ENCODE results near the gene RAB14. TPM values are rescaled to one million over a fixed set of nuclear protein-coding genes. Genes with fewer than 3 reads are reported as not detected.

Gene RAB14
- 27.4 and 29.9 TPM in 2 replicates for total RNA-seq (2012; rRNA removed)

DNA sequence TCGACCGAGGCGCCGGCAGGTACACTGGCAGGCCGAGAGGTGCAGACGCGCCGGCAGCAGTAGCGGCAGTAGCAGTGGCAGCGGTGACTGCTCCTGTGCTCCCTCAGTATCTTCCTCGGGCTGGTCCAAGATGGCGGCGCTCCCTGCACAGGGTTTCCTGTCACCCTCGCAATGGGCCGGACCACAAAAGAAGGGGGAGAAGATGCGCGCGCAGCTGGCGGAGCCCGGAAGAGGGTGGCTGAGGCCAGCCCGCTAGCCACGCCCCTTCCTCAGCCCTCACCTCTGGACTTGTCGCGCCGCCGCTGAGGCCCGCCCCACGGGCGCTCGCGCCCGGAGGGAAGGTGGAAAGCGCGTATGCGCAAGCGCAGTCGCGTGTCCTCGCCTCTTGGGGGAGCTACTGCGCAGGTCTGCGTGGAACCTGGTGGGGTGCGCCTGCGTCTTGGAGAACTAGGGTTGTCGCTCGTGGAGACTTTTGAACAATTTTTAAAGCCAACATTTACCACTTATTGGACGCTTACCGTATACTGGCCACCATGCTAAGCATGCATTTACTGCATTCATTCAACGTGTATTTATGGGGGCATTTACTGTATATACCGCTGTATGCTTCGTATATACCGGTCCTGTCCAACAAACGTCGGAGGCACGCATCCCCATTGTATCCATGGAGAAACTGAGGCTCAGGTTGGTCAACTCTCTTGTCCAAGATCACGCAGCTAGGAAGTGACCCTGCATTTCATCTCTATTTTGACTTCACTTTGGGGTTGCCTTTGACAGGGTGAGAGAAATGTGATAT lies at the start of gene RAB14:
Gene RAB14, minus strand, starts transcription at position 132 of the 796 bp plus-strand sequence. CDS start 8,457 bp downstream, outside the sequence.
- H3K4me3 ChIP-seq (ENCODE audit: low read length): peak within 1 kb of the TSS; percentile 75
- H3K9ac ChIP-seq (ENCODE audit: low read depth, low read length): peak within 1 kb of the TSS; percentile 92
- H3K4me1 ChIP-seq (ENCODE audit: control insufficient read depth, insufficient read depth, low read length): peaks cover 36% of the 10 kb centered on the region
- H3K4me2 ChIP-seq (ENCODE audit: low read length): peak within 1 kb of the TSS; percentile 93
- H3K27me3 ChIP-seq (ENCODE audit: control insufficient read depth, insufficient read depth, low read length): no peaks in the 10 kb centered on the region
- H3K9me3 ChIP-seq (replicated peaks; ENCODE audit: low read length): no peaks in the 10 kb centered on the region
- H3K36me3 ChIP-seq (ENCODE audit: insufficient read depth, low read length): no peaks in the 10 kb centered on the region

DNA sequence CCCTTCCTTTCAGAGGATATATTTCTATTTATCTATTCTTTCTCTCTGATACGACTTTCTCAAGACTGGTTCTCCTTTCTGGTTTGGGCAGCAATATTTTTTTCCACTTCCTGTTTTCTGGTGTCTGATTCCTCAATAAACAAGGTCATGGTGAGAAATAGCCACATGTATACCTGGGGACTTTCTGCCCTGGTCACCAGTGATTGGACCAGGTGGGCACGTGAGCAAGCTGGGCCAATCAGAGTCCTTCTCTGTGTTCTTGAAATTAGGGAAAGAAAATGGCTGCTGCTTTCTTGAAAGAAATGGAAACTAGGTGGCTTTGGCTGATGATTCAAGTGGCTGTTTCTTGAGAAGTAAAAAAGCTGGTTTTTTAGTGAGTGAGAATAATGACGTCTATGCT lies 47.9 kb upstream of the RAB14 start:
- no peak overlapping the region for H3K4me3 ChIP-seq (ENCODE audit: low read length)
- H3K4me1 ChIP-seq (ENCODE audit: control insufficient read depth, insufficient read depth, low read length): peaks cover 15% of the 10 kb centered on the region
- no peaks in the 10 kb centered on the region for H3K27me3 ChIP-seq (ENCODE audit: control insufficient read depth, insufficient read depth, low read length)
- H3K9me3 ChIP-seq (replicated peaks; ENCODE audit: low read length): no peaks in the 10 kb centered on the region
- H3K9ac ChIP-seq (ENCODE audit: low read depth, low read length): no peak overlapping the region
- no peaks in the 10 kb centered on the region for H3K36me3 ChIP-seq (ENCODE audit: insufficient read depth, low read length)
- no peak overlapping the region for H3K4me2 ChIP-seq (ENCODE audit: low read length)

DNA sequence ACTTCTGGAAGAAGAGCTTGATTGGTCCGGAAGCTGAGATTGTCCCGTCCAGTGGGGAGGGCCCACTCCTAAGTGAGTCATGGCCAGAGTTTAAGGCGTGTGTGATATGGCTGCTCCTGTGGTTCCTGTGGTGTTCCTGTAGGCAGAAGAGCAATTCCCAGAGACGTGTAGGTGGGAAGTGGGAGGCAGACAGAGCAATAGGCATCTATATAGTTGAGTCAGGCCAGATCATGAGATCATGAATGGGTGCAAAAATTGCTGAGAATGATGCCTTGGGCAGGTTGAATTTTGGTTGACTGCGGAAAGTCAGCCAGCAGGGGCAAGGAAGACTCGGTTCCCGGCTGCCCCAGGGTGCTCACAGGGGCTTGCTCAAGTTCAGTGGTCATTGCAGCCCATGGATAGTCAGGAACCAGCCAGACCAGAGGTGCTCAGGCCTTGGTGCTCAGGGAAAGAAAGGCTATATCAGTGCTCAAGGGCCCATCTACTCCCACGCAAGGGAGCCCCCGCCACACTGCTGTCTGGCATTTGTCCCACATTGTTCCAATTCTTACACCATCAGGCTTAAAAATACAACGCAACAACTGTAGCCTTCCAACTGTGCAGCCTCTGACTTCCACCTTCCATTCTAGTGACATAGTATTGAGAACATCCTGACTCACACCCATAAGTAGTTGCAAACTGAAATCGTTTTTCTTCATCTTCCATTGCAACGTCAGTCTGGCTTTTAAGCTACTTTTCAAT lies 45.3 kb upstream of the RAB14 start:
- H3K9ac ChIP-seq (ENCODE audit: low read depth, low read length): peak overlapping the region; percentile 48
- peak overlapping the region; percentile 18 for H3K4me3 ChIP-seq (ENCODE audit: low read length)
- H3K4me2 ChIP-seq (ENCODE audit: low read length): peak overlapping the region; percentile 59
- H3K27me3 ChIP-seq (ENCODE audit: control insufficient read depth, insufficient read depth, low read length): no peaks in the 10 kb centered on the region
- H3K9me3 ChIP-seq (replicated peaks; ENCODE audit: low read length): no peaks in the 10 kb centered on the region
- H3K4me1 ChIP-seq (ENCODE audit: control insufficient read depth, insufficient read depth, low read length): peaks cover 24% of the 10 kb centered on the region
- no peaks in the 10 kb centered on the region for H3K36me3 ChIP-seq (ENCODE audit: insufficient read depth, low read length)

DNA sequence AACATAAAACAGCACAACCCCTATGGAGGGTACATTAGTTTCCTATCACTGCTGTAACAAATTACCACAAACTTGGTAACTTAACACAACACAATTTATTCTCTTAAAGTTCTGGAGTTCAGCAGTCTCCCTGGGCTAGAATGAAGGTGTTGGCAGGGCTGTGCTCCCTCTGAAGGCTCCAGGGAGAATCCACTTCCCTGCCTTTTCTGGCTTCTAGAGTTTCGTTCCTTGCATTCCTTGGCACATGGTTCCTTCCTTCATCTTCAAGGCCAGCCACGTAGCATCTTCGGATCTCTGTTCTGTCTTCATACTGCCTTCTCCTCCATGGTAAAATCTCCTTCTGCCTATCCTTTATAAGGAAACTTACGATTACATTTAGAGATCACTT lies 41.3 kb upstream of the RAB14 start:
- no peak overlapping the region for H3K4me3 ChIP-seq (ENCODE audit: low read length)
- no peak overlapping the region for H3K9ac ChIP-seq (ENCODE audit: low read depth, low read length)
- no peaks in the 10 kb centered on the region for H3K36me3 ChIP-seq (ENCODE audit: insufficient read depth, low read length)
- H3K9me3 ChIP-seq (replicated peaks; ENCODE audit: low read length): no peaks in the 10 kb centered on the region
- no peaks in the 10 kb centered on the region for H3K27me3 ChIP-seq (ENCODE audit: control insufficient read depth, insufficient read depth, low read length)
- H3K4me1 ChIP-seq (ENCODE audit: control insufficient read depth, insufficient read depth, low read length): peaks cover 31% of the 10 kb centered on the region
- H3K4me2 ChIP-seq (ENCODE audit: low read length): no peak overlapping the region

DNA sequence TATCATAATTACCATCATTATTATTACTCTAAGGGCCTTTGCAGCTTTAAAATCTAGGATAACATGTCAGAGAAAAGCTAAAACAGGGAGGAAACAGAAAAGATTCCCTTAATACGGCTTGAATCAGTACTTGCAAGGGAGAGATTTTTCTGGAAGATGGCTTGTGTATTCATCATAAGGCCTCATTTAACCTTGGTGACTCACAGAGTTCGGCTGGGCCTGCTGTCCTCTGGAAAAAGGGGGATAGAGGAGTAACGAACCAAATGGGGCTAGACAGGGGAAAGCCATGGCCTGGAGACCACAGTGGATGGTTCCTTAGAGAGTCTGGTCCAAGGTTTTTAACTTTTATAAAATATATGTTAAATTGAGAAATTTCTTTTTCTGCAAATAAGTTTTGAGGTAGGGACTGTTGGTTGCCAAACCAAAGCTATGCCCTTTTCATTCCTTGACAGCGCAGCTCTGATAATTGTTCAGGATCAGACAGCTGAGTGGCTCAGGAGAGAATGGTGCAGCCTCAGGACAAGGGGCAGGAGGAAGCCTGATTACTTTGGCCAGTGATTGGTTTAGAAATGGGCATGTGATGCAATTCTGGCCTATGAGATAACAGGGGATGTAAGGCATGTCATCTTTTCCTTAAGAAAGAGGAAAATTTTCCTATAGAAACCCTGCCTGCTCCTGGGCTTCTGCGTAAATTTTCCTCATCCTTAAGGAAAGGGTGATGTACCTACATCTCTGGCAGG lies 40.7 kb upstream of the RAB14 start:
- Histone ChIP-seq H3K4me3 (ENCODE audit: low read length) (no peak overlapping the region), H3K9me3 (replicated peaks; ENCODE audit: low read length) (no peaks in the 10 kb centered on the region), H3K36me3 (ENCODE audit: insufficient read depth, low read length) (no peaks in the 10 kb centered on the region)

DNA sequence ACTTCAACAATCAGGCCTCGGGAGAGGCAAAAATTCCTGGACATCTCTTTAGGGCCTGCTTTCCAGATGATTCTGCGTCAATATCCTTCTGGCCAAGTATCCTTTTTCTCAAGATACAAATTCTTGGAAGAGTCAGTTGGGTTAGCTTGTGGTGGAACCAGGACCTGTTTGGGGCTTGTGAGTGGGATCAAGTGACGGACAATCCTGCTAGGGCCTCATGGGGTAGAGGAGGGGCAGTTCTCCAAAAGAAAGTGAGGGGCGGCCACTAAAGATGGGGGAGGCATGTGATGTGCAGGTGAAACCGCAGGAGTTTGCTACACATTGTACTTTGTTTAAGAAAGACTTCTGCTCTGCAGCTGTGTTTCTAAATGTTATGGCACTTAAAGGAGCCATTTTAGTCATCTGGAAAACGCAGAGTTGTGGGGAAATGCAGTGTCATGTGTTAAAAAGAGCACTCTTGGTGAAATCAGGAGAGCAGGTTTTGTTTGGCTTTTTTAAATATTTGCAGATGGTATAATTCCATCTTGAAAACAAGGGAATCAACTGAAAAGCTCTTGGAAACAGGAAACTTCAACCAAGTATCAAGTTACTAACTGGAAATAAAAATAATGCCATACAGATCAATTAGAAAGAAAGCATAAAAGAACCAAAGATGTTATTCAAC lies 38.9 kb upstream of the RAB14 start:
- peaks cover 17% of the 10 kb centered on the region for H3K4me1 ChIP-seq (ENCODE audit: control insufficient read depth, insufficient read depth, low read length)
- H3K9ac ChIP-seq (ENCODE audit: low read depth, low read length): no peak overlapping the region
- no peak overlapping the region for H3K4me3 ChIP-seq (ENCODE audit: low read length)
- no peak overlapping the region for H3K4me2 ChIP-seq (ENCODE audit: low read length)
- no peaks in the 10 kb centered on the region for H3K27me3 ChIP-seq (ENCODE audit: control insufficient read depth, insufficient read depth, low read length)
- no peaks in the 10 kb centered on the region for H3K9me3 ChIP-seq (replicated peaks; ENCODE audit: low read length)
- H3K36me3 ChIP-seq (ENCODE audit: insufficient read depth, low read length): no peaks in the 10 kb centered on the region

More for the DNA sequence above, 40.7 kb upstream of the RAB14 start:
- no peaks in the 10 kb centered on the region for H3K27me3 ChIP-seq (ENCODE audit: control insufficient read depth, insufficient read depth, low read length)
- H3K4me2 ChIP-seq (ENCODE audit: low read length): no peak overlapping the region
- H3K4me1 ChIP-seq (ENCODE audit: control insufficient read depth, insufficient read depth, low read length): peaks cover 27% of the 10 kb centered on the region
- peak overlapping the region; percentile 26 for H3K9ac ChIP-seq (ENCODE audit: low read depth, low read length)

DNA sequence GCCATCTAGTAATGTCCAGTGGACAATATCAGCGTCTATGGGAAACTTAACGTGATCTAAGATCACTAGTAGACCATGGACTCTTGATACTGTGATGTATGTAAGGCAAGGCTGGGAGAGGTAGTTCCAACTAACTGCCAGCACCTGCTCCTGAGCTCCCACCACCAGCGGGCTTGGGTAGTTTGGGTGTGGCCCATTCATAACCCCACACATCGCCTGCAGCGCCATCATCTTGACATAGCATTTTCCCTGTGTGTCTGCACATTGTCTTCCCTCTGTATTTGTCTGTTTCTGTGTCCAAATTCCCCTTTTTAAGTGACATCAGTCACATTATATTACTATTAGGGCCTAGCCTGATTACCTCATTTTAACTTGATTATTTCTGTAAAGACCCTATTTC lies 38.2 kb upstream of the RAB14 start:
- Histone ChIP-seq H3K9me3 (replicated peaks; ENCODE audit: low read length) (no peaks in the 10 kb centered on the region), H3K27me3 (ENCODE audit: control insufficient read depth, insufficient read depth, low read length) (no peaks in the 10 kb centered on the region), H3K4me3 (ENCODE audit: low read length) (no peak overlapping the region), H3K9ac (ENCODE audit: low read depth, low read length) (no peak overlapping the region), H3K4me2 (ENCODE audit: low read length) (no peak overlapping the region), H3K36me3 (ENCODE audit: insufficient read depth, low read length) (no peaks in the 10 kb centered on the region), H3K4me1 (ENCODE audit: control insufficient read depth, insufficient read depth, low read length) (peaks cover 17% of the 10 kb centered on the region)

DNA sequence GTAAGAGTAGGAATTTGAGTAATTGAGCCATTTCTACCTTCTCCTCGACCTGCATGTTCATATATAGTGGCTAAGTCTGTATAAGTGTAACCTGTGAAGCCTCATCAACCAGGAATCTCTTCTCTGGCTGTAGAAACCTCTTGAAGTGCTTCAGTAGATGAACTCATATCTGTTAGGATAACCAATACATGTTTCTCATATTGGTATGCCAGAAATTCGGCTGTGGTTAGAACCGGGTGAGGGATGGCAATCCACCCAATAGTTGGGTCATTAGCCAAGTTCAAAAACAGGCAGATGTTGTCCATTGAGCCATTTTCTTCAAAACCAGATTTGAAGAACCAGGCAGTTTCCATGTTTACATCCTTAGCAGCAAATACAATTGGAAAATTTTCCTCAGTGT lies 37.4 kb upstream of the RAB14 start:
- Histone ChIP-seq H3K9me3 (replicated peaks; ENCODE audit: low read length) (no peaks in the 10 kb centered on the region), H3K4me1 (ENCODE audit: control insufficient read depth, insufficient read depth, low read length) (peaks cover 23% of the 10 kb centered on the region), H3K9ac (ENCODE audit: low read depth, low read length) (no peak overlapping the region), H3K4me2 (ENCODE audit: low read length) (no peak overlapping the region), H3K4me3 (ENCODE audit: low read length) (no peak overlapping the region), H3K36me3 (ENCODE audit: insufficient read depth, low read length) (no peaks in the 10 kb centered on the region), H3K27me3 (ENCODE audit: control insufficient read depth, insufficient read depth, low read length) (no peaks in the 10 kb centered on the region)

DNA sequence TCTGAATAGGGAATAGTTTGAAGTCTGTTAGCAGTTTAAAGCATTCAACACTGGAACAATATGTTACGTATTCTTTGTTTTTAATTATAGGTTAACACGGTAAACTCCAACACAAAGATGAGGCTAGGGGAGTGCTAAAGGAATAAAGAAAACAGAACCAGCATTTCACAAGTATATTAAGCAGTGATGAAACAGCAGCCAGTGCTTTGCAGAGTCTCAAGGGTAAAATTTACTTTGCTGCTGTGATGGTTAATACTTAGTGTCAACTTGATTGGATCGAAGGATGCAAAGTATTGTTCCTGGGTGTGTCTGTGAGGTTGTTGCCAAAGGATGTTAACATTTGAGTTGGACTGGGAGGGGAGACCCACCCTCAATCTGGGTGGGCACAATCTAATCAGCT lies 36.2 kb upstream of the RAB14 start:
- no peak overlapping the region for H3K4me2 ChIP-seq (ENCODE audit: low read length)
- no peaks in the 10 kb centered on the region for H3K27me3 ChIP-seq (ENCODE audit: control insufficient read depth, insufficient read depth, low read length)
- peaks cover 28% of the 10 kb centered on the region for H3K4me1 ChIP-seq (ENCODE audit: control insufficient read depth, insufficient read depth, low read length)
- H3K9ac ChIP-seq (ENCODE audit: low read depth, low read length): no peak overlapping the region
- H3K36me3 ChIP-seq (ENCODE audit: insufficient read depth, low read length): no peaks in the 10 kb centered on the region
- H3K9me3 ChIP-seq (replicated peaks; ENCODE audit: low read length): no peaks in the 10 kb centered on the region
- no peak overlapping the region for H3K4me3 ChIP-seq (ENCODE audit: low read length)

DNA sequence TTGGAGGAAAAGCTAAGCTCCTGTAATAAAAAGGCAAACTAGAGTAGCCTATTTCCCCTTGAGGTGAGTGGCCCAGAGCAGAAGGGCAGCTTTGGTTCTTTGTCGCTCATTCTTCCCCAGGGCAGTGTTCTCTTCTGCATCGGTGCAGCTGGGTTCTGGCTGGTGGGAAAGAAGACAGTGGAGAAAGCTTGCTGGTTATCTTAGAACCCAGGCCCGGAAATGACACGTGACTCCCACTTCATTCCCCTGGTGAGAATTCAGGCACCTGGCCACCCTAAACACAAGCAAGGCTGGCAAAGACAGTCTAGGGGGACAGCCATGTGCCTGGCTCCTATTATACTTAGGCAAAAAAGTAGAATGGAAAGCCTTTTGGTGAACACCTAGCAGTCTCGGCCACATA lies 33.8 kb upstream of the RAB14 start:
- no peak overlapping the region for H3K9ac ChIP-seq (ENCODE audit: low read depth, low read length)
- H3K4me2 ChIP-seq (ENCODE audit: low read length): no peak overlapping the region
- no peaks in the 10 kb centered on the region for H3K27me3 ChIP-seq (ENCODE audit: control insufficient read depth, insufficient read depth, low read length)
- no peaks in the 10 kb centered on the region for H3K36me3 ChIP-seq (ENCODE audit: insufficient read depth, low read length)
- H3K4me3 ChIP-seq (ENCODE audit: low read length): no peak overlapping the region
- H3K4me1 ChIP-seq (ENCODE audit: control insufficient read depth, insufficient read depth, low read length): peaks cover 11% of the 10 kb centered on the region
- no peaks in the 10 kb centered on the region for H3K9me3 ChIP-seq (replicated peaks; ENCODE audit: low read length)

DNA sequence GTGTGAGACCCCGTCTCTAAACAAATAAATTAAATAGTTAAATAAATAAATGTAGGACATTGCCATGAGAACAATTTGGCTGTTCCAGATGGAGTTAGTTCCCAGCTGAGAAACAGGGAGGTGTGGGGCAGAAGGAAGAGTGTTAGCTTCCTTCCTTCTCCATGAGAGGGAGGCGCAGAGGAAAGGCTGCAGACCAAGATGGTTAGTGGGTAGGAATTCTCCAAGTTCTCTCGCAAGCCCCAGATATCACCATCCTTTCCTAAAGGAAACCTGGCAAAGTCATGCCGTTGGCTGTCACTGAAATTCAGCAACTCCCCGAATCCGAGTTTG lies 33.1 kb upstream of the RAB14 start:
- Histone ChIP-seq H3K9me3 (replicated peaks; ENCODE audit: low read length) (no peaks in the 10 kb centered on the region), H3K4me2 (ENCODE audit: low read length) (no peak overlapping the region), H3K4me3 (ENCODE audit: low read length) (no peak overlapping the region), H3K4me1 (ENCODE audit: control insufficient read depth, insufficient read depth, low read length) (peaks cover 11% of the 10 kb centered on the region), H3K27me3 (ENCODE audit: control insufficient read depth, insufficient read depth, low read length) (no peaks in the 10 kb centered on the region), H3K36me3 (ENCODE audit: insufficient read depth, low read length) (no peaks in the 10 kb centered on the region), H3K9ac (ENCODE audit: low read depth, low read length) (no peak overlapping the region)
